GM12878 (cell line): ENCODE data around the gene LIN52. TPM values are rescaled to one million over a fixed set of nuclear protein-coding genes. Genes with fewer than 3 reads are reported as not detected.

ENCODE experiments used
- ATAC-seq: fragments of 200-7000 bp; cut with Tn5 transposase; 3 replicates; pipeline ENCODE4 v1.9.1; 2020; ENCODE audit warnings: mild to moderate bottlenecking, moderate library complexity
- BruUV-seq: library from RNA; stranded (reverse); fragments of 400-500 nt; replicated peaks from 2 replicates; lab custom pipeline; 2021; lab: Mats Ljungman, UMichigan
- CTCF ChIA-PET: fragments of 300-600 bp; sonication (Branson Sonifier 250); formaldehyde crosslinking; extraction: SDS; loops from one replicate; lab custom pipeline; 2021; ENCODE audit warnings: inconsistent platforms; lab: Yijun Ruan, JAX
- POLR2A ChIA-PET: fragments of 350-600 bp; formaldehyde crosslinking; extraction: SDS; loops from one replicate; lab custom pipeline; 2021; ENCODE audit warnings: inconsistent platforms; lab: Charles Lee
- RAD21 ChIA-PET: fragments of 300-600 bp; sonication (Branson Sonifier 250); formaldehyde crosslinking; loops from one replicate; lab custom pipeline; 2023; ENCODE audit warnings: antibody characterized with exemption; ENCODE audit not compliant: unreplicated experiment; lab: Charles Lee
- SMC1A ChIA-PET: fragments of 300-600 bp; sonication (Branson Sonifier 250); formaldehyde crosslinking; loops from one replicate; lab custom pipeline; 2023; ENCODE audit not compliant: unreplicated experiment, uncharacterized antibody; lab: Charles Lee
- DNase-seq: peaks from one replicate; pipeline ENCODE4 v3.0.0-alpha.2; 2011; ENCODE audit warnings: low read depth, low spot score
- FAIRE-seq: peaks from 3 replicates; lab custom pipeline; 2011; peaks lifted over from hg19 to GRCh38; lab: Jason Lieb, UNC
- H2AFZ ChIP-seq: 2 replicates; pipeline ENCODE4 v1.6.0; 2011; ENCODE audit warnings: low read depth, low read length, control low read depth; ENCODE audit not compliant: control insufficient read depth
- H3K27ac ChIP-seq: 2 replicates; pipeline ENCODE4 v1.5.1; 2011; ENCODE audit warnings: control low read depth; ENCODE audit not compliant: control insufficient read depth, insufficient read depth
- H3K27me3 ChIP-seq, 2 experiments: replicated peaks in 1 of 2; 2 replicates each; pipeline versions ENCODE4 v1.6.0 to v1.6.1; 2011; ENCODE audit warnings: low read length in 1 of 2; ENCODE audit not compliant: control insufficient read depth in 2 of 2, insufficient read depth in 2 of 2
- H3K36me3 ChIP-seq, 2 experiments: 2 replicates each; pipeline ENCODE4 v1.5.1; 2011; ENCODE audit warnings: low read length in 1 of 2; ENCODE audit not compliant: control insufficient read depth in 2 of 2, insufficient read depth in 2 of 2
- H3K4me1 ChIP-seq: 2 replicates; pipeline ENCODE4 v1.6.1; 2011; ENCODE audit warnings: mild to moderate bottlenecking, low read length, moderate library complexity, mixed read lengths; ENCODE audit not compliant: control insufficient read depth, insufficient read depth
- H3K4me2 ChIP-seq: 2 replicates; pipeline ENCODE4 v1.6.0; 2011; ENCODE audit warnings: control low read depth; ENCODE audit not compliant: control insufficient read depth, insufficient read depth
- H3K4me3 ChIP-seq: fragments of 200-600 bp; sonication (generic); 2 replicates; pipeline ENCODE4 v1.5.1; 2016
- H3K79me2 ChIP-seq: 2 replicates; pipeline ENCODE4 v1.6.0; 2011; ENCODE audit warnings: low read length; ENCODE audit not compliant: control insufficient read depth, insufficient read depth
- H3K9ac ChIP-seq: 2 replicates; pipeline ENCODE4 v1.8.0; 2011; ENCODE audit warnings: low read length, control low read depth, mixed read lengths; ENCODE audit not compliant: control insufficient read depth, insufficient read depth
- H3K9me3 ChIP-seq: replicated peaks from 3 replicates; pipeline ENCODE4 v1.5.1; 2011; ENCODE audit warnings: mild to moderate bottlenecking, low read length; ENCODE audit not compliant: control insufficient read depth, insufficient read depth
- H4K20me1 ChIP-seq: 2 replicates; pipeline ENCODE4 v1.6.0; 2011; ENCODE audit not compliant: control insufficient read depth, insufficient read depth
- CHD4 ChIP-seq: fragments of 200-600 bp; sonication (generic); IDR thresholded peaks from 2 replicates; pipeline ENCODE4 v1.6.1; 2016; ENCODE audit warnings: mild to moderate bottlenecking
- CREB1 ChIP-seq: IDR thresholded peaks from 2 replicates; pipeline ENCODE4 v1.6.1; 2012; ENCODE audit warnings: low read depth, mild to moderate bottlenecking, inconsistent platforms
- EP300 ChIP-seq, 2 experiments: fragments of 150-350 bp in 1 of 2; IDR thresholded peaks; 2 replicates each; pipeline ENCODE4 v1.6.1; 2011 to 2012; ENCODE audit warnings: low read depth in 2 of 2, low read length in 2 of 2, borderline replicate concordance in 1 of 2, improper control_type of control experiment in 1 of 2, inconsistent platforms in 1 of 2; ENCODE audit not compliant: control insufficient read depth in 1 of 2
- GABPA ChIP-seq: IDR thresholded peaks from 2 replicates; pipeline ENCODE4 v1.6.1; 2014; ENCODE audit warnings: antibody characterized with exemption, low read depth, mild to moderate bottlenecking, inconsistent platforms
- JUND ChIP-seq: IDR thresholded peaks from 2 replicates; pipeline ENCODE4 v1.6.1; 2012; ENCODE audit warnings: low read depth, mild to moderate bottlenecking, low read length, improper control_type of control experiment, moderate library complexity
- KAT2A ChIP-seq: conservative IDR thresholded peaks from 2 replicates; pipeline ENCODE4 v1.6.1; 2011; ENCODE audit warnings: low read depth, low read length; ENCODE audit not compliant: control insufficient read depth
- MTA3 ChIP-seq: IDR thresholded peaks from 2 replicates; pipeline ENCODE4 v1.6.1; 2012; ENCODE audit warnings: low read length, inconsistent platforms, borderline replicate concordance
- NFIC ChIP-seq: IDR thresholded peaks from 2 replicates; pipeline ENCODE4 v1.6.1; 2012; ENCODE audit warnings: low read depth, mild to moderate bottlenecking, inconsistent platforms, low read length, moderate library complexity
- PML ChIP-seq: IDR thresholded peaks from 2 replicates; pipeline ENCODE4 v1.6.1; 2012; ENCODE audit warnings: low read length, inconsistent platforms
- POLR2AphosphoS2 ChIP-seq: IDR thresholded peaks from 2 replicates; pipeline ENCODE4 v1.6.1; 2011; ENCODE audit warnings: low read depth, mild to moderate bottlenecking, low read length, improper control_type of control experiment, moderate library complexity
- WGBS: methylation state at CpG from one replicate; pipeline ENCODE4 v1.1.6; 2016; ENCODE audit warnings: low lambda C conversion rate; ENCODE audit not compliant: insufficient replicate concordance, insufficient coverage; ENCODE audit errors: missing lambda C conversion rate; 5-methylcytosine and 5-hydroxymethylcytosine counted together
- in situ Hi-C: fragments of 300-500 bp; cut with MboI; formaldehyde crosslinking; loops from 9 replicates; pipeline ENCODE4 v1.14.3; 2018; ENCODE audit warnings: mixed read lengths
- intact Hi-C: fragments of 100-400 bp; cut with micrococcal nuclease; formaldehyde crosslinking; loops from one replicate; pipeline ENCODE4 v1.14.2; 2022; ENCODE audit not compliant: unreplicated experiment
- polyA plus RNA-seq, 11 experiments: library from polyadenylated mRNA; depleted of rRNA in 4 of 11; unstranded in 6 of 11; stranded (reverse) in 5 of 11; fragments of >200 nt; fragmentation: Nextera tagmentation in 4 of 11; fragmentation: Illumina TruSeq in 1 of 11; extraction: Ambion mirVana in 4 of 11; extraction: Trizol in 1 of 11; gene quantifications; 1 replicate in 1 of 11; 2 replicates in 10 of 11; pipeline versions ENCODE4 v1.2.1 to v1.2.3, GENCODE V29; 2011 to 2016; ENCODE audit warnings: inconsistent platforms in 2 of 11, missing spikeins in 2 of 11, low read depth in 1 of 11
- total RNA-seq, 4 experiments: library from RNA; depleted of rRNA in 3 of 4; stranded (reverse); fragments of >200 nt in 3 of 4; fragmentation: Illumina TruSeq in 1 of 4; extraction: Trizol in 1 of 4; gene quantifications; 2 replicates each; pipeline versions ENCODE4 v1.2.1 to v1.2.3, GENCODE V29; 2013 to 2021
- TF ChIP-seq, protein P1 (sequence below): fragments of 450-650 bp; IDR thresholded peaks from 2 replicates; pipeline ENCODE4 v1.6.1; 2016; ENCODE audit warnings: mild to moderate bottlenecking, moderate library complexity, borderline replicate concordance
- TF ChIP-seq, protein P2 (sequence below): IDR thresholded peaks from 2 replicates; pipeline ENCODE4 v1.6.1; 2012; ENCODE audit warnings: improper control_type of control experiment, low read depth, low read length; ENCODE audit not compliant: insufficient replicate concordance

LIN52 gene
- total and polyA plus RNA-seq, 10 of the 15 experiments (the other 5 are each of a cell fraction or from before 2014, with no cell fraction given): 13.3 to 30.9 (median 19.9) TPM

GRCh38 chr14:74141703-74142102 is 56.9 kb downstream of the LIN52 start:
- BruUV-seq: no TSS peak
- Histone ChIP-seq H3K9me3 (no peaks in the 10 kb centered on the region), H3K36me3 (no peaks in the 10 kb centered on the region), H3K9ac (no peak overlapping the region), H2AFZ (no peak overlapping the region), H3K4me2 (no peak overlapping the region), H3K79me2 (no peaks in the 10 kb centered on the region), H3K4me3 (no peak overlapping the region), H3K4me1 (no peaks in the 10 kb centered on the region), H4K20me1 (no peaks in the 10 kb centered on the region), H3K27me3 (no peaks in the 10 kb centered on the region), H3K27ac (no peak overlapping the region)
- WGBS: 72% methylated on average over 3 of the region's 3 CpGs
- ATAC-seq (no peak), DNase-seq (no peak), FAIRE-seq (no peak)
- POLR2A ChIA-PET: no interaction called here
- intact Hi-C loops (no loop called here), in situ Hi-C loops (no loop called here)
- SMC1A ChIA-PET: no interaction called here
- RAD21 ChIA-PET: no interaction called here
- CTCF ChIA-PET: interaction anchor here (0.6 kb wide), 1 partner anchor 15 kb away, joined by 3 read pairs; no protein-coding TSS in a partner anchor
- TF ChIP-seq POLR2AphosphoS2 (no peak), EP300 (IDR thresholded peaks at IDR 0.05; ENCODE audit: borderline replicate concordance in 1 of 2, control insufficient read depth in 1 of 2, low read depth in 2 of 2, low read length in 2 of 2) (no peak), CHD4 (no peak), GABPA (no peak), PML (no peak), JUND (no peak), MTA3 (no peak), CREB1 (no peak), KAT2A (no peak), NFIC (no peak)
- TF ChIP-seq, protein P1, sequence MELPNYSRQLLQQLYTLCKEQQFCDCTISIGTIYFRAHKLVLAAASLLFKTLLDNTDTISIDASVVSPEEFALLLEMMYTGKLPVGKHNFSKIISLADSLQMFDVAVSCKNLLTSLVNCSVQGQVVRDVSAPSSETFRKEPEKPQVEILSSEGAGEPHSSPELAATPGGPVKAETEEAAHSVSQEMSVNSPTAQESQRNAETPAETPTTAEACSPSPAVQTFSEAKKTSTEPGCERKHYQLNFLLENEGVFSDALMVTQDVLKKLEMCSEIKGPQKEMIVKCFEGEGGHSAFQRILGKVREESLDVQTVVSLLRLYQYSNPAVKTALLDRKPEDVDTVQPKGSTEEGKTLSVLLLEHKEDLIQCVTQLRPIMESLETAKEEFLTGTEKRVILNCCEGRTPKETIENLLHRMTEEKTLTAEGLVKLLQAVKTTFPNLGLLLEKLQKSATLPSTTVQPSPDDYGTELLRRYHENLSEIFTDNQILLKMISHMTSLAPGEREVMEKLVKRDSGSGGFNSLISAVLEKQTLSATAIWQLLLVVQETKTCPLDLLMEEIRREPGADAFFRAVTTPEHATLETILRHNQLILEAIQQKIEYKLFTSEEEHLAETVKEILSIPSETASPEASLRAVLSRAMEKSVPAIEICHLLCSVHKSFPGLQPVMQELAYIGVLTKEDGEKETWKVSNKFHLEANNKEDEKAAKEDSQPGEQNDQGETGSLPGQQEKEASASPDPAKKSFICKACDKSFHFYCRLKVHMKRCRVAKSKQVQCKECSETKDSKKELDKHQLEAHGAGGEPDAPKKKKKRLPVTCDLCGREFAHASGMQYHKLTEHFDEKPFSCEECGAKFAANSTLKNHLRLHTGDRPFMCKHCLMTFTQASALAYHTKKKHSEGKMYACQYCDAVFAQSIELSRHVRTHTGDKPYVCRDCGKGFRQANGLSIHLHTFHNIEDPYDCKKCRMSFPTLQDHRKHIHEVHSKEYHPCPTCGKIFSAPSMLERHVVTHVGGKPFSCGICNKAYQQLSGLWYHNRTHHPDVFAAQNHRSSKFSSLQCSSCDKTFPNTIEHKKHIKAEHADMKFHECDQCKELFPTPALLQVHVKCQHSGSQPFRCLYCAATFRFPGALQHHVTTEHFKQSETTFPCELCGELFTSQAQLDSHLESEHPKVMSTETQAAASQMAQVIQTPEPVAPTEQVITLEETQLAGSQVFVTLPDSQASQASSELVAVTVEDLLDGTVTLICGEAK: no peak
- TF ChIP-seq, protein P2, sequence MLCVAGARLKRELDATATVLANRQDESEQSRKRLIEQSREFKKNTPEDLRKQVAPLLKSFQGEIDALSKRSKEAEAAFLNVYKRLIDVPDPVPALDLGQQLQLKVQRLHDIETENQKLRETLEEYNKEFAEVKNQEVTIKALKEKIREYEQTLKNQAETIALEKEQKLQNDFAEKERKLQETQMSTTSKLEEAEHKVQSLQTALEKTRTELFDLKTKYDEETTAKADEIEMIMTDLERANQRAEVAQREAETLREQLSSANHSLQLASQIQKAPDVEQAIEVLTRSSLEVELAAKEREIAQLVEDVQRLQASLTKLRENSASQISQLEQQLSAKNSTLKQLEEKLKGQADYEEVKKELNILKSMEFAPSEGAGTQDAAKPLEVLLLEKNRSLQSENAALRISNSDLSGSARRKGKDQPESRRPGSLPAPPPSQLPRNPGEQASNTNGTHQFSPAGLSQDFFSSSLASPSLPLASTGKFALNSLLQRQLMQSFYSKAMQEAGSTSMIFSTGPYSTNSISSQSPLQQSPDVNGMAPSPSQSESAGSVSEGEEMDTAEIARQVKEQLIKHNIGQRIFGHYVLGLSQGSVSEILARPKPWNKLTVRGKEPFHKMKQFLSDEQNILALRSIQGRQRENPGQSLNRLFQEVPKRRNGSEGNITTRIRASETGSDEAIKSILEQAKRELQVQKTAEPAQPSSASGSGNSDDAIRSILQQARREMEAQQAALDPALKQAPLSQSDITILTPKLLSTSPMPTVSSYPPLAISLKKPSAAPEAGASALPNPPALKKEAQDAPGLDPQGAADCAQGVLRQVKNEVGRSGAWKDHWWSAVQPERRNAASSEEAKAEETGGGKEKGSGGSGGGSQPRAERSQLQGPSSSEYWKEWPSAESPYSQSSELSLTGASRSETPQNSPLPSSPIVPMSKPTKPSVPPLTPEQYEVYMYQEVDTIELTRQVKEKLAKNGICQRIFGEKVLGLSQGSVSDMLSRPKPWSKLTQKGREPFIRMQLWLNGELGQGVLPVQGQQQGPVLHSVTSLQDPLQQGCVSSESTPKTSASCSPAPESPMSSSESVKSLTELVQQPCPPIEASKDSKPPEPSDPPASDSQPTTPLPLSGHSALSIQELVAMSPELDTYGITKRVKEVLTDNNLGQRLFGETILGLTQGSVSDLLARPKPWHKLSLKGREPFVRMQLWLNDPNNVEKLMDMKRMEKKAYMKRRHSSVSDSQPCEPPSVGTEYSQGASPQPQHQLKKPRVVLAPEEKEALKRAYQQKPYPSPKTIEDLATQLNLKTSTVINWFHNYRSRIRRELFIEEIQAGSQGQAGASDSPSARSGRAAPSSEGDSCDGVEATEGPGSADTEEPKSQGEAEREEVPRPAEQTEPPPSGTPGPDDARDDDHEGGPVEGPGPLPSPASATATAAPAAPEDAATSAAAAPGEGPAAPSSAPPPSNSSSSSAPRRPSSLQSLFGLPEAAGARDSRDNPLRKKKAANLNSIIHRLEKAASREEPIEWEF: no peak
